Sigmoid colon (tissue), 4 donors: ENCODE measurements around the gene LRRTM4.

Experiments used
- CTCF ChIP-seq, 4 experiments: fragments of 450-650 bp in 3 of 4; fragments of 200-600 bp in 1 of 4; IDR thresholded peaks; one replicate each; pipeline ENCODE4 v1.5.1; 2016 to 2019; ENCODE audit warnings: antibody characterized with exemption in 4 of 4, mild to moderate bottlenecking in 3 of 4, moderate library complexity in 2 of 4
- POLR2A ChIP-seq, 2 donors: fragments of 450-650 bp; IDR thresholded peaks; one replicate each; pipeline ENCODE4 v1.6.1; 2016; ENCODE audit warnings: antibody characterized with exemption in 2 of 2, mild to moderate bottlenecking in 2 of 2, moderate library complexity in 2 of 2
- POLR2AphosphoS5 ChIP-seq, 4 donors: sonication (generic); formaldehyde crosslinking; IDR thresholded peaks; one replicate each; pipeline ENCODE4 v1.6.1; 2017; ENCODE audit warnings: antibody characterized with exemption in 4 of 4

DNA sequence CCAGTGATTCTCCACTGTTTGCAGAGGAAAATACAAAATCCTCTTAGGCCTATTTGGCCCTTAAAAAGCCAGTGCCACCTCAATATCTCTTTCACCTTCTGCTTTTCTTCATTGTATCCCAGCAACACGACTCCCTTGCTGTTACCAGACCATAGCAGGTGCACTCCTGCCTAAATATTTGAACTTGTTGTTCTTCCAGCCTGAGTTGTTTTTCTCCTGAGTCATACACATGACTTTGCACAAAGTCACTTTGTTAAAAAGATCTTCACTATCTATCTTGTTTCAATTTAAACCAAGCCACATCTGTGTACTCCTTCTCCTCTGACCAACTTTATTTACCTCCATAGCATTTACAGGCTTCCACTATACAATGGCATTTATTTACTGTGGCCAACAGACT, 103.6 kb downstream of the LRRTM4 start:
- TF ChIP-seq CTCF (IDR thresholded peaks at IDR 0.05) (no peak), POLR2A (IDR thresholded peaks at IDR 0.05) (no peak), POLR2AphosphoS5 (IDR thresholded peaks at IDR 0.05) (no peak)
